Measurements from ENCODE around the gene TYMP.

GRCh38 chr22:50505276-50505775 is 24.5 kb downstream of the TYMP start:
- TF ChIP-seq CTCF (IDR thresholded peaks at IDR 0.05), result no peak
- no peak for TF ChIP-seq TCF7L2 (IDR thresholded peaks at IDR 0.05; ENCODE audit: low read depth, low read length)
- no peak for TF ChIP-seq SIN3A (IDR thresholded peaks at IDR 0.05; ENCODE audit: borderline replicate concordance, insufficient read depth, low read depth, low read length)
- TF ChIP-seq POLR2AphosphoS5 (IDR thresholded peaks at IDR 0.05; ENCODE audit: low read depth, low read length), result no peak
- TF ChIP-seq REST (IDR thresholded peaks at IDR 0.05; ENCODE audit: insufficient read depth in 1 of 2, low read depth in 2 of 2, low read length in 1 of 2), result no peak
